Small intestine (tissue), 16 donors: ENCODE data around the gene TMEM120B. TPM values are rescaled to one million over a fixed set of nuclear protein-coding genes. Genes with fewer than 3 reads are reported as not detected.
"Not testable (repeated sequence)": the region's sequence is repeated elsewhere in the genome, so short reads cannot be mapped to it uniquely, and the experiment has no call there.

Experiments
- DNase-seq, 2 donors: peaks; one replicate each; pipeline versions ENCODE4 v3.0.0 to v3.0.0-alpha.2; 2013
- FAIRE-seq: peaks from 2 replicates; lab custom pipeline; 2012; peaks lifted over from hg19 to GRCh38; lab: Jason Lieb, UNC
- H3K27ac ChIP-seq, 3 donors: one replicate each; pipeline ENCODE4 v1.5.1; 2013; ENCODE audit warnings: low read length in 2 of 3, mild to moderate bottlenecking in 2 of 3, control low read depth in 1 of 3, inconsistent platforms in 1 of 3, low read depth in 1 of 3, moderate library complexity in 1 of 3
- H3K27me3 ChIP-seq, 3 donors: one replicate each; pipeline ENCODE4 v1.6.1; 2013; ENCODE audit warnings: low read length in 3 of 3, inconsistent platforms in 1 of 3; ENCODE audit not compliant: control insufficient read depth in 3 of 3, insufficient read depth in 3 of 3
- H3K36me3 ChIP-seq, 3 donors: one replicate each; pipeline ENCODE4 v1.6.1; 2013; ENCODE audit warnings: low read length in 3 of 3, inconsistent platforms in 1 of 3, low read depth in 1 of 3, mild to moderate bottlenecking in 1 of 3, moderate library complexity in 1 of 3; ENCODE audit not compliant: control insufficient read depth in 3 of 3, insufficient read depth in 2 of 3
- H3K4me1 ChIP-seq, 3 donors: one replicate each; pipeline ENCODE4 v1.6.1; 2013; ENCODE audit warnings: low read length in 2 of 3, inconsistent platforms in 1 of 3, low read depth in 1 of 3, mild to moderate bottlenecking in 1 of 3, moderate library complexity in 1 of 3; ENCODE audit not compliant: control insufficient read depth in 3 of 3, insufficient read depth in 2 of 3
- H3K4me3 ChIP-seq, 3 donors: one replicate each; pipeline ENCODE4 v1.5.1; 2013; ENCODE audit warnings: low read length in 3 of 3, control low read depth in 1 of 3, inconsistent platforms in 1 of 3, low read depth in 1 of 3, mild to moderate bottlenecking in 1 of 3, moderate library complexity in 1 of 3
- H3K9me3 ChIP-seq, 2 donors: one replicate each; pipeline ENCODE4 v1.6.1; 2013; ENCODE audit warnings: low read depth in 1 of 2, low read length in 1 of 2; ENCODE audit not compliant: control insufficient read depth in 2 of 2, insufficient read depth in 1 of 2
- WGBS, 3 donors: extraction: QIAGEN DNeasy Blood & Tissue Kit; methylation state at CpG; one replicate each; pipeline ENCODE4 v1.1.7; 2013; 5-methylcytosine and 5-hydroxymethylcytosine counted together
- long read RNA-seq, 10 donors: transcript quantifications; one replicate each; lab custom pipeline, GENCODE V29; 2026
- polyA plus RNA-seq, 4 donors: library from polyadenylated mRNA; stranded (reverse) in 3 of 4; unstranded in 1 of 4; fragments of 200-250 nt in 3 of 4; fragments of 120-200 nt in 1 of 4; gene quantifications; one replicate each; pipeline versions ENCODE4 v1.2.1 to v1.2.3, GENCODE V29; 2013
- donor health status: healthy with polysubstance abuse.
- donor health status: control.
- donor health status: control.
- donor health status: Bipolar disorder and iron deficiency.
- donor health status: healthy.

The TMEM120B gene
- polyA plus RNA-seq = 10 to 100 TPM in 1 of 4 donors, 1 to 10 TPM in 3; 2.7 to 11.3 (median 3.6) TPM
- long read RNA-seq, donor 1, full-length matches to known transcripts = 2 of 61 reads
- long read RNA-seq, donor 1, partial matches to known transcripts = 5 of 61 reads
- long read RNA-seq, donor 1, other reads (novel, unspliced or antisense) = 54 of 61 reads
- long read RNA-seq, donor 2, full-length matches to known transcripts = 1 of 47 reads
- long read RNA-seq, donor 2, partial matches to known transcripts = 8 of 47 reads
- long read RNA-seq, donor 2, other reads (novel, unspliced or antisense) = 38 of 47 reads
- long read RNA-seq, donor 3, partial matches to known transcripts = 46 of 46 reads
- long read RNA-seq, donor 3, other reads (novel, unspliced or antisense) = 0 of 46 reads
- long read RNA-seq, donor 4 = 0 reads
- long read RNA-seq, donor 5, full-length matches to known transcripts = 1 of 1 reads
- long read RNA-seq, donor 5, partial matches to known transcripts = 0 of 1 reads
- long read RNA-seq, donor 5, other reads (novel, unspliced or antisense) = 0 of 1 reads
- long read RNA-seq, donor 6, full-length matches to known transcripts = 1 of 49 reads
- long read RNA-seq, donor 6, partial matches to known transcripts = 48 of 49 reads
- long read RNA-seq, donor 6, other reads (novel, unspliced or antisense) = 0 of 49 reads
- long read RNA-seq, donor 7 = 0 reads
- long read RNA-seq, donor 8 = 0 reads
- long read RNA-seq, donor 9, partial matches to known transcripts = 15 of 15 reads
- long read RNA-seq, donor 9, other reads (novel, unspliced or antisense) = 0 of 15 reads
- long read RNA-seq, donor 10 = 0 reads

- 0 to 1% (median 0%) methylated on average over 47 to 74 of the region's 74 CpGs for WGBS, 3 donors
- FAIRE-seq (no peak), DNase-seq (peak; percentile 76 to 93)
- H3K27ac ChIP-seq = peak within 1 kb of the TSS; percentile 83 to 96 (median 87)
- peaks cover 0 to 7% of the 10 kb centered on the region in 2 donors for H3K9me3 ChIP-seq
- H3K36me3 ChIP-seq = peaks cover 0 to 14% (median 0%) of the 10 kb centered on the region in 3 donors
- peaks cover 0 to 25% (median 0%) of the 10 kb centered on the region in 3 donors for H3K4me1 ChIP-seq
- peak within 1 kb of the TSS; percentile 70 to 98 (median 73) for H3K4me3 ChIP-seq
- no peaks in the 10 kb centered on the region for H3K27me3 ChIP-seq
These were observed at the start of gene TMEM120B for GRCh38 chr12:121712461-121713256. TSS of gene TMEM120B (plus strand) at chr12:121712752. CDS start at chr12:121712896, 144 bp downstream.

GRCh38 chr12:121663610-121663929 lies 49.0 kb upstream of the TMEM120B start:
- Histone ChIP-seq H3K36me3 (peaks cover 0 to 4% (median 0%) of the 10 kb centered on the region in 3 donors), H3K9me3 (no peaks in the 10 kb centered on the region), H3K4me1 (peaks cover 0 to 6% (median 2%) of the 10 kb centered on the region in 3 donors), H3K4me3 (no peak overlapping the region), H3K27me3 (no peaks in the 10 kb centered on the region), H3K27ac (no peak overlapping the region)
- 70 to 88% (median 87%) methylated on average over 3 of the region's 3 CpGs for WGBS, 3 donors
- FAIRE-seq = no peak
- DNase-seq = no peak

- not testable (repeated sequence) for H3K36me3 ChIP-seq, H3K4me3 ChIP-seq, H3K4me1 ChIP-seq, H3K27ac ChIP-seq, H3K27me3 ChIP-seq, H3K9me3 ChIP-seq, FAIRE-seq, DNase-seq
- WGBS, 3 donors = 73 to 89% (median 88%) methylated on average over 6 of the region's 6 CpGs
These were observed 45.7 kb upstream of the TMEM120B start for GRCh38 chr12:121666829-121667228.

GRCh38 chr12:121668750-121669520 lies 43.6 kb upstream of the TMEM120B start:
- no peaks in the 10 kb centered on the region for H3K27me3 ChIP-seq
- DNase-seq = peak in 1 of 2 donors; percentile 59
- 78 to 82% (median 80%) methylated on average over 18 of the region's 18 CpGs for WGBS, 3 donors
- no peak for FAIRE-seq
- H3K4me1 ChIP-seq = peaks cover 0 to 20% (median 0%) of the 10 kb centered on the region in 3 donors
- peak overlapping the region in 1 of 3 donors; percentile 20 for H3K4me3 ChIP-seq
- H3K36me3 ChIP-seq = peaks cover 0 to under 1% (median 0%) of the 10 kb centered on the region in 3 donors
- no peaks in the 10 kb centered on the region for H3K9me3 ChIP-seq
- H3K27ac ChIP-seq = no peak overlapping the region

- Histone ChIP-seq H3K9me3 (no peaks in the 10 kb centered on the region), H3K4me1 (peaks cover 0 to 20% (median 0%) of the 10 kb centered on the region in 3 donors), H3K27ac (no peak within 1 kb of the TSS), H3K36me3 (no peaks in the 10 kb centered on the region), H3K4me3 (peak within 1 kb of the TSS in 1 of 3 donors; percentile 20), H3K27me3 (no peaks in the 10 kb centered on the region)
- DNase-seq = peak in 1 of 2 donors; percentile 72
- no peak for FAIRE-seq
- 93 to 97% (median 94%) methylated on average over 5 of the region's 5 CpGs for WGBS, 3 donors
These were observed 43.0 kb upstream of the TMEM120B start, which contains the start of gene MORN3 for GRCh38 chr12:121669521-121669900. TSS of gene MORN3 (minus strand) at chr12:121669654. CDS start at chr12:121669483, 171 bp downstream.

GRCh38 chr12:121673013-121673511 lies 39.5 kb upstream of the TMEM120B start:
- WGBS, 3 donors = 14 to 48% (median 32%) methylated on average over 12 of the region's 12 CpGs
- Histone ChIP-seq H3K9me3 (no peaks in the 10 kb centered on the region), H3K4me1 (peaks cover 0 to 20% (median 0%) of the 10 kb centered on the region in 3 donors), H3K4me3 (peak overlapping the region in 2 of 3 donors; percentile 46 to 54), H3K27ac (peak overlapping the region in 2 of 3 donors; percentile 35 to 89), H3K36me3 (no peaks in the 10 kb centered on the region), H3K27me3 (no peaks in the 10 kb centered on the region)
- FAIRE-seq (no peak), DNase-seq (peak; percentile 20 to 30)

GRCh38 chr12:121676190-121676589 lies 36.4 kb upstream of the TMEM120B start:
- FAIRE-seq = no peak
- Histone ChIP-seq H3K27me3 (no peaks in the 10 kb centered on the region), H3K9me3 (no peaks in the 10 kb centered on the region), H3K4me1 (peaks cover 0 to 11% (median 0%) of the 10 kb centered on the region in 3 donors), H3K36me3 (no peaks in the 10 kb centered on the region), H3K27ac (no peak overlapping the region), H3K4me3 (no peak overlapping the region)
- 91 to 98% (median 96%) methylated on average over 5 of the region's 5 CpGs for WGBS, 3 donors
- no peak for DNase-seq
